Measurements from ENCODE around the gene TSPOAP1. TPM values are rescaled to one million over a fixed set of nuclear protein-coding genes. Genes with fewer than 3 reads are reported as not detected.

The TSPOAP1 gene
- total and polyA plus RNA-seq, 2 of the 4 experiments (the other 2 are of a cell fraction): 0.90 to 1.6 TPM

DNA sequence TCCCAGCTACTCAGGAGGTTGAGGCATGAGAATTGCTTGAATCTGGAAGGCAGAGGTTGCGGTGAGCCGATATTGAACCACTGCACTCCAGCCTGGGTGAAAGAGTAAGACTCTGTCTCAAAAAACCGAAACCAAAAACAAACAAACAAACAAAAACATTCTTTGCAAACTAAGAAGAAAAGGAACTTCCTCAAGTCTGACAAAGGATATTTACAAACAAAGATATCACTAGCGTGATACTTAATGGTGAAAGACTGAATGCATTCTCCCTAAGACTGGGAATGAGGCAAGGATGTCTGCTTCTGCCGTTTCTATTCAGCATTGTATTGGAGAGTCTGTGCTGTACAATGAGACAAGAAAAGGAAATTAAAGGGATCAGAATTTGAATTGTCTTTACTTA lies 37.3 kb downstream of the TSPOAP1 start:
- Histone ChIP-seq H3K4me1 (ENCODE audit: control insufficient read depth, insufficient read depth, low read length) (no peaks in the 10 kb centered on the region), H2BK5ac (ENCODE audit: low read depth, low read length, poor library complexity, severe bottlenecking) (no peak overlapping the region), H3K9ac (ENCODE audit: low read depth, low read length) (no peak overlapping the region), H3K9me1 (ENCODE audit: insufficient read depth, low read length) (no peaks in the 10 kb centered on the region), H3K56ac (ENCODE audit: extremely low read depth, insufficient read depth, low read length) (no peak overlapping the region), H3K27ac (ENCODE audit: insufficient read depth, low read length) (no peak overlapping the region), H4K8ac (ENCODE audit: low read depth in 2 of 2, low read length in 2 of 2) (no peak overlapping the region), H3K36me3 (ENCODE audit: control insufficient read depth, insufficient read depth, low read length) (no peaks in the 10 kb centered on the region), H3K79me1 (ENCODE audit: low read depth in 1 of 2, low read length in 2 of 2) (no peaks in the 10 kb centered on the region), H3K9me3 (ENCODE audit: control insufficient read depth, insufficient read depth, low read length) (no peaks in the 10 kb centered on the region), H3K4me2 (ENCODE audit: low read depth, low read length) (no peak overlapping the region), H2AK9ac (replicated peaks; ENCODE audit: low read depth, low read length, poor library complexity) (no peak overlapping the region), H4K91ac (ENCODE audit: insufficient read depth, low read depth, low read length) (no peak overlapping the region), H3K23ac (ENCODE audit: low read depth, low read length) (no peak overlapping the region), H2BK15ac (ENCODE audit: low read depth, low read length) (no peak overlapping the region), H3K27me3 (ENCODE audit: control insufficient read depth, insufficient read depth, low read length) (peaks cover 2% of the 10 kb centered on the region; the same call in 1 of the 2 replicates), H3K4ac (ENCODE audit: low read depth, low read length) (no peak overlapping the region), H3K14ac (replicated peaks; ENCODE audit: low read depth, low read length) (no peak overlapping the region), H4K5ac (ENCODE audit: low read depth, low read length) (no peak overlapping the region), H3K18ac (ENCODE audit: low read depth, low read length) (no peak overlapping the region), H2BK20ac (ENCODE audit: low read depth, low read length) (no peak overlapping the region), H4K20me1 (ENCODE audit: insufficient read depth, low read length) (no peaks in the 10 kb centered on the region), H2AFZ (replicated peaks; ENCODE audit: low read length, poor library complexity) (no peak overlapping the region), H2BK120ac (ENCODE audit: low read depth, low read length) (no peak overlapping the region), H3K4me3 (ENCODE audit: insufficient read depth, low read depth, low read length) (no peak overlapping the region), H2AK5ac (ENCODE audit: low read depth, low read length) (no peak overlapping the region)
- in situ Hi-C loops (cut with MboI; ENCODE audit: low sequenced_read_pairs): no loop called here
- WGBS, 2 experiments (ENCODE audit: extremely low coverage in 2 of 2, insufficient read length in 1 of 2): no CpG with 5 or more reads among the region's 5 CpGs
- ATAC-seq (ENCODE audit: low read depth) (no peak), DNase-seq (no peak)
- dilution Hi-C loops (cut with HindIII; ENCODE audit: low sequenced_read_pairs, unreplicated experiment): no loop called here
- TF ChIP-seq CHD1 (IDR thresholded peaks at IDR 0.05; ENCODE audit: low read depth, low read length) (no peak), RFX5 (IDR thresholded peaks at IDR 0.05; ENCODE audit: low read depth, low read length) (no peak), CEBPB (IDR thresholded peaks at IDR 0.05; ENCODE audit: low read depth, low read length) (no peak), MAZ (IDR thresholded peaks at IDR 0.05; ENCODE audit: borderline replicate concordance, low read depth, low read length) (no peak), NFE2L2 (IDR thresholded peaks at IDR 0.05; ENCODE audit: low read depth, low read length) (no peak), SMC3 (IDR thresholded peaks at IDR 0.05; ENCODE audit: low read depth, low read length) (no peak), FOS (IDR thresholded peaks at IDR 0.05; ENCODE audit: low read depth, low read length) (no peak), RCOR1 (IDR thresholded peaks at IDR 0.05; ENCODE audit: insufficient replicate concordance, low read length) (no peak), MAFK (IDR thresholded peaks at IDR 0.05; ENCODE audit: low read depth, low read length) (no peak), POLR2A (IDR thresholded peaks at IDR 0.05; ENCODE audit: low read depth, low read length) (no peak), MXI1 (IDR thresholded peaks at IDR 0.05; ENCODE audit: borderline replicate concordance, low read depth, low read length) (no peak), BHLHE40 (IDR thresholded peaks at IDR 0.05; ENCODE audit: low read depth, low read length) (no peak), RAD21 (IDR thresholded peaks at IDR 0.05; ENCODE audit: low read length) (no peak)
- TF ChIP-seq, protein P1, sequence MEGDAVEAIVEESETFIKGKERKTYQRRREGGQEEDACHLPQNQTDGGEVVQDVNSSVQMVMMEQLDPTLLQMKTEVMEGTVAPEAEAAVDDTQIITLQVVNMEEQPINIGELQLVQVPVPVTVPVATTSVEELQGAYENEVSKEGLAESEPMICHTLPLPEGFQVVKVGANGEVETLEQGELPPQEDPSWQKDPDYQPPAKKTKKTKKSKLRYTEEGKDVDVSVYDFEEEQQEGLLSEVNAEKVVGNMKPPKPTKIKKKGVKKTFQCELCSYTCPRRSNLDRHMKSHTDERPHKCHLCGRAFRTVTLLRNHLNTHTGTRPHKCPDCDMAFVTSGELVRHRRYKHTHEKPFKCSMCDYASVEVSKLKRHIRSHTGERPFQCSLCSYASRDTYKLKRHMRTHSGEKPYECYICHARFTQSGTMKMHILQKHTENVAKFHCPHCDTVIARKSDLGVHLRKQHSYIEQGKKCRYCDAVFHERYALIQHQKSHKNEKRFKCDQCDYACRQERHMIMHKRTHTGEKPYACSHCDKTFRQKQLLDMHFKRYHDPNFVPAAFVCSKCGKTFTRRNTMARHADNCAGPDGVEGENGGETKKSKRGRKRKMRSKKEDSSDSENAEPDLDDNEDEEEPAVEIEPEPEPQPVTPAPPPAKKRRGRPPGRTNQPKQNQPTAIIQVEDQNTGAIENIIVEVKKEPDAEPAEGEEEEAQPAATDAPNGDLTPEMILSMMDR (conservative IDR thresholded peaks at IDR 0.05; ENCODE audit: low read depth, low read length): no peak
- TF ChIP-seq, protein P2, sequence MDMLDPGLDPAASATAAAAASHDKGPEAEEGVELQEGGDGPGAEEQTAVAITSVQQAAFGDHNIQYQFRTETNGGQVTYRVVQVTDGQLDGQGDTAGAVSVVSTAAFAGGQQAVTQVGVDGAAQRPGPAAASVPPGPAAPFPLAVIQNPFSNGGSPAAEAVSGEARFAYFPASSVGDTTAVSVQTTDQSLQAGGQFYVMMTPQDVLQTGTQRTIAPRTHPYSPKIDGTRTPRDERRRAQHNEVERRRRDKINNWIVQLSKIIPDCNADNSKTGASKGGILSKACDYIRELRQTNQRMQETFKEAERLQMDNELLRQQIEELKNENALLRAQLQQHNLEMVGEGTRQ (IDR thresholded peaks at IDR 0.05; ENCODE audit: low read depth, low read length): no peak
- TF ChIP-seq, protein P3, sequence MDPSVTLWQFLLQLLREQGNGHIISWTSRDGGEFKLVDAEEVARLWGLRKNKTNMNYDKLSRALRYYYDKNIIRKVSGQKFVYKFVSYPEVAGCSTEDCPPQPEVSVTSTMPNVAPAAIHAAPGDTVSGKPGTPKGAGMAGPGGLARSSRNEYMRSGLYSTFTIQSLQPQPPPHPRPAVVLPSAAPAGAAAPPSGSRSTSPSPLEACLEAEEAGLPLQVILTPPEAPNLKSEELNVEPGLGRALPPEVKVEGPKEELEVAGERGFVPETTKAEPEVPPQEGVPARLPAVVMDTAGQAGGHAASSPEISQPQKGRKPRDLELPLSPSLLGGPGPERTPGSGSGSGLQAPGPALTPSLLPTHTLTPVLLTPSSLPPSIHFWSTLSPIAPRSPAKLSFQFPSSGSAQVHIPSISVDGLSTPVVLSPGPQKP (IDR thresholded peaks at IDR 0.05; ENCODE audit: borderline replicate concordance, low read depth, low read length): no peak
- POLR2A ChIA-PET (ENCODE audit: unreplicated experiment): no interaction called here
- CTCF ChIA-PET: no interaction called here
- no TSS peak for BruUV-seq (replicated peaks)
- intact Hi-C loops (cut with micrococcal nuclease): no loop called here

Data from IMR-90 (cell line).